ENCODE data around the gene PAX1. TPM values are rescaled to one million over a fixed set of nuclear protein-coding genes. Genes with fewer than 3 reads are reported as not detected.

PAX1 gene
- total and polyA plus RNA-seq, 2 of the 13 experiments (the other 11 are each of a cell fraction or from before 2014, with no cell fraction given), result not detected

- WGBS (ENCODE audit: low lambda C conversion rate), result 19% methylated on average over 11 of the region's 11 CpGs
Observed at GRCh38 chr20:21665687-21666446, 39.6 kb upstream of the PAX1 start.

GRCh38 chr20:21670126-21670525 lies 35.3 kb upstream of the PAX1 start:
- Histone ChIP-seq H4K20me1 (ENCODE audit: insufficient read depth, low read length) (no peaks in the 10 kb centered on the region), H3K4me3 (replicated peaks in 1 of 3; ENCODE audit: insufficient read depth in 1 of 3, low read depth in 2 of 3, low read length in 3 of 3) (no peak overlapping the region), H3K27me3 (ENCODE audit: control insufficient read depth in 1 of 2, insufficient read depth in 2 of 2, low read length in 2 of 2) (peaks cover 2 to 10% of the 10 kb centered on the region in 2 experiments; a peak in 1 of 5 replicates), H3K27ac (ENCODE audit: extremely low read length, insufficient read depth, low read length) (no peak overlapping the region), H3K4me1 (ENCODE audit: insufficient read depth, low read length) (no peaks in the 10 kb centered on the region), H3K9ac (ENCODE audit: insufficient read depth, low read depth, low read length) (no peak overlapping the region), H3K9me3 (ENCODE audit: low read length) (no peaks in the 10 kb centered on the region), H3K79me2 (ENCODE audit: insufficient read depth, low read length) (no peaks in the 10 kb centered on the region), H2AFZ (ENCODE audit: low read length) (no peak overlapping the region), H3K36me3 (replicated peaks in 1 of 2; ENCODE audit: control insufficient read depth in 1 of 2, insufficient read depth in 2 of 2, low read length in 2 of 2) (no peaks in the 10 kb centered on the region), H3K4me2 (ENCODE audit: low read depth, low read length) (no peak overlapping the region)
- BruUV-seq (replicated peaks), result no TSS peak
- 27% methylated on average over 12 of the region's 12 CpGs for WGBS (ENCODE audit: low lambda C conversion rate)
- DNase-seq (ENCODE audit: low spot score) (no peak), FAIRE-seq (no peak), ATAC-seq (no peak)
- in situ Hi-C loops (cut with HindIII; ENCODE audit: extremely low pct_ligation_motif_present, low pct_unique_long_range_greater_than_20kb) (no loop called here), intact Hi-C loops (cut with micrococcal nuclease; ENCODE audit: unreplicated experiment) (no loop called here)
- ChIA-PET CTCF (ENCODE audit: low intra/inter-chr PET ratio, low total read pairs) (no interaction called here), POLR2A (no interaction called here)
- TF ChIP-seq ZBTB38 (CRISPR knock-in tag; IDR thresholded peaks at IDR 0.05) (no peak), THAP8 (CRISPR knock-in tag; IDR thresholded peaks at IDR 0.05; ENCODE audit: borderline replicate concordance) (no peak), GABPA (IDR thresholded peaks at IDR 0.05; ENCODE audit: low read depth, low read length) (no peak), GABPA (CRISPR knock-in tag; IDR thresholded peaks at IDR 0.05; ENCODE audit: low read depth) (no peak), EHMT2 (IDR thresholded peaks at IDR 0.05; ENCODE audit: borderline replicate concordance, low read depth, low read length) (no peak), ZNF512B (CRISPR knock-in tag; IDR thresholded peaks at IDR 0.05; ENCODE audit: borderline replicate concordance) (no peak), DNMT3B (CRISPR knock-in tag; conservative IDR thresholded peaks at IDR 0.05) (no peak), ZBTB20 (CRISPR knock-in tag; IDR thresholded peaks at IDR 0.05; ENCODE audit: borderline replicate concordance, low read depth) (no peak), ZBTB14 (CRISPR knock-in tag; IDR thresholded peaks at IDR 0.05) (no peak)

More at GRCh38 chr20:21665687-21666446, 39.6 kb upstream of the PAX1 start:
- no peak overlapping the region for H3K27ac ChIP-seq (ENCODE audit: extremely low read length, insufficient read depth, low read length)
- no TSS peak for BruUV-seq (replicated peaks)
- ATAC-seq (no peak), FAIRE-seq (no peak), DNase-seq (ENCODE audit: low spot score) (no peak)
- ChIA-PET POLR2A (interaction anchor here (0.6 kb wide), 1 partner anchor 410 kb away, joined by 3 read pairs; no protein-coding TSS in a partner anchor), CTCF (ENCODE audit: low intra/inter-chr PET ratio, low total read pairs) (no interaction called here)
- intact Hi-C loops (cut with micrococcal nuclease; ENCODE audit: unreplicated experiment) (no loop called here), in situ Hi-C loops (cut with HindIII; ENCODE audit: extremely low pct_ligation_motif_present, low pct_unique_long_range_greater_than_20kb) (no loop called here)
- H4K20me1 ChIP-seq (ENCODE audit: insufficient read depth, low read length), result no peaks in the 10 kb centered on the region
- no peaks in the 10 kb centered on the region for H3K9me3 ChIP-seq (ENCODE audit: low read length)
- H3K79me2 ChIP-seq (ENCODE audit: insufficient read depth, low read length), result no peaks in the 10 kb centered on the region
- no peak for TF ChIP-seq SP2 (CRISPR knock-in tag; IDR thresholded peaks at IDR 0.05)
- no peak for TF ChIP-seq ZNF614 (CRISPR knock-in tag; IDR thresholded peaks at IDR 0.05; ENCODE audit: borderline replicate concordance)
- H3K27me3 ChIP-seq (ENCODE audit: control insufficient read depth in 1 of 2, insufficient read depth in 2 of 2, low read length in 2 of 2), result peaks cover 2 to 10% of the 10 kb centered on the region in 2 experiments; a peak in 1 of 5 replicates
- no peaks in the 10 kb centered on the region for H3K4me1 ChIP-seq (ENCODE audit: insufficient read depth, low read length)
- no peak overlapping the region for H3K4me3 ChIP-seq (replicated peaks in 1 of 3; ENCODE audit: insufficient read depth in 1 of 3, low read depth in 2 of 3, low read length in 3 of 3)
- H3K9ac ChIP-seq (ENCODE audit: insufficient read depth, low read depth, low read length), result no peak overlapping the region
- H2AFZ ChIP-seq (ENCODE audit: low read length), result no peak overlapping the region
- H3K4me2 ChIP-seq (ENCODE audit: low read depth, low read length), result no peak overlapping the region
- no peaks in the 10 kb centered on the region for H3K36me3 ChIP-seq (replicated peaks in 1 of 2; ENCODE audit: control insufficient read depth in 1 of 2, insufficient read depth in 2 of 2, low read length in 2 of 2)

All from HepG2 (cell line).